ENCODE results near the gene RGSL1. TPM values are rescaled to one million over a fixed set of nuclear protein-coding genes. Genes with fewer than 3 reads are reported as not detected.

Gene RGSL1
- total and polyA plus RNA-seq, 2 of the 8 experiments (the other 6 are each of a cell fraction or from before 2014, with no cell fraction given), result not detected

DNA sequence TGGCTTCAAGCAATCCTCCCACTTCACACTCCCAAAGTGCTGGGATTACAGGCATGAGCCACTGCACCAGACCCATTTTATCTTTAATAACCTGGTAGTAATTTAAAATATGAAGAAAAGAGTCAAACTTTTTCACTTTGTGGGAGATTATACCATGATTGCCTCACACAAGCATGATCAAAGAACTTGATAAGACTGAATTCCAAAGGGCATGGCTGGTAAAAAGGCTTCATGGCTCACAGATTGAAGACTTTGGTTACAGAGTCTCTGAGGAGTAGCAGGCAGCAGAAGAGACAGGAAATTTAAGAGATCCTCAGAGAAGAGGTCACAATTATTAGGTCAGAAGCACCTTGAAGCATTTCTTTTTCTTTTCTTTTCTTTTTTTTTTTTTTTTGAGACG lies 16.4 kb upstream of the RGSL1 start (continued):
- TF ChIP-seq ZNF274 (IDR thresholded peaks at IDR 0.05; ENCODE audit: borderline replicate concordance, extremely low read depth, low read length) (no peak), SAP30 (IDR thresholded peaks at IDR 0.05; ENCODE audit: insufficient read depth, insufficient replicate concordance, low read length) (no peak), KDM1A (IDR thresholded peaks at IDR 0.05; ENCODE audit: borderline replicate concordance, low read length) (no peak), SIX5 (IDR thresholded peaks at IDR 0.05; ENCODE audit: low read depth, low read length) (no peak), CTBP2 (IDR thresholded peaks at IDR 0.05; ENCODE audit: borderline replicate concordance, insufficient read depth, insufficient read length, low read length) (no peak), FOSL1 (IDR thresholded peaks at IDR 0.05; ENCODE audit: insufficient read depth, low read depth, low read length) (no peak), NRF1 (IDR thresholded peaks at IDR 0.05; ENCODE audit: low read depth, low read length) (no peak)
- TF ChIP-seq, protein P1, sequence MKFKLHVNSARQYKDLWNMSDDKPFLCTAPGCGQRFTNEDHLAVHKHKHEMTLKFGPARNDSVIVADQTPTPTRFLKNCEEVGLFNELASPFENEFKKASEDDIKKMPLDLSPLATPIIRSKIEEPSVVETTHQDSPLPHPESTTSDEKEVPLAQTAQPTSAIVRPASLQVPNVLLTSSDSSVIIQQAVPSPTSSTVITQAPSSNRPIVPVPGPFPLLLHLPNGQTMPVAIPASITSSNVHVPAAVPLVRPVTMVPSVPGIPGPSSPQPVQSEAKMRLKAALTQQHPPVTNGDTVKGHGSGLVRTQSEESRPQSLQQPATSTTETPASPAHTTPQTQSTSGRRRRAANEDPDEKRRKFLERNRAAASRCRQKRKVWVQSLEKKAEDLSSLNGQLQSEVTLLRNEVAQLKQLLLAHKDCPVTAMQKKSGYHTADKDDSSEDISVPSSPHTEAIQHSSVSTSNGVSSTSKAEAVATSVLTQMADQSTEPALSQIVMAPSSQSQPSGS (IDR thresholded peaks at IDR 0.05; ENCODE audit: low read length), result no peak

Measured in H1 (cell line).